ENCODE results near the gene FCF1.

DNA sequence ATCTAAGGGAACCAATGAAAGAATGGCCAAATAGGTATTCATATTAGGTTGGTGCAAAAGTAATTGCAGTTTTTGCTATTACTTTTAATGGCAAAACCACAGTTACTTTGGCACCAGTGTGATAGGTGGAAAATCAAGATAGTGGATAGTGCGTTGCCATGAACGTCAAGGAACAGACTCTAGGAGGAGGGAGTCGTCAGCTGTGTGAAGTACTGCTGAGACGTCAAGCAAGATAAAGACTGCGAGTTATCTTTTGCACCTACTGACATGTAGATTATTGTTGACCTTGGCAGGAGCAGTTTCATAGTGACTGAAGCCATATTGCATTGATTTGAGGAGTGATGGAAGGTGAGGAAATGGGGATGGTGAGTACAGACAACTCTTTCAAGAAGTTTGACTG is 58.5 kb downstream of the FCF1 start:
- TF ChIP-seq ZNF514 (tag by site-specific recombination; IDR thresholded peaks at IDR 0.05) (no peak), ZNF140 (tag by site-specific recombination; IDR thresholded peaks at IDR 0.05) (no peak), ZNF23 (tag by site-specific recombination; IDR thresholded peaks at IDR 0.05; ENCODE audit: borderline replicate concordance) (no peak)
- TF ChIP-seq, protein P1, sequence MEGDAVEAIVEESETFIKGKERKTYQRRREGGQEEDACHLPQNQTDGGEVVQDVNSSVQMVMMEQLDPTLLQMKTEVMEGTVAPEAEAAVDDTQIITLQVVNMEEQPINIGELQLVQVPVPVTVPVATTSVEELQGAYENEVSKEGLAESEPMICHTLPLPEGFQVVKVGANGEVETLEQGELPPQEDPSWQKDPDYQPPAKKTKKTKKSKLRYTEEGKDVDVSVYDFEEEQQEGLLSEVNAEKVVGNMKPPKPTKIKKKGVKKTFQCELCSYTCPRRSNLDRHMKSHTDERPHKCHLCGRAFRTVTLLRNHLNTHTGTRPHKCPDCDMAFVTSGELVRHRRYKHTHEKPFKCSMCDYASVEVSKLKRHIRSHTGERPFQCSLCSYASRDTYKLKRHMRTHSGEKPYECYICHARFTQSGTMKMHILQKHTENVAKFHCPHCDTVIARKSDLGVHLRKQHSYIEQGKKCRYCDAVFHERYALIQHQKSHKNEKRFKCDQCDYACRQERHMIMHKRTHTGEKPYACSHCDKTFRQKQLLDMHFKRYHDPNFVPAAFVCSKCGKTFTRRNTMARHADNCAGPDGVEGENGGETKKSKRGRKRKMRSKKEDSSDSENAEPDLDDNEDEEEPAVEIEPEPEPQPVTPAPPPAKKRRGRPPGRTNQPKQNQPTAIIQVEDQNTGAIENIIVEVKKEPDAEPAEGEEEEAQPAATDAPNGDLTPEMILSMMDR (tag by site-specific recombination; IDR thresholded peaks at IDR 0.05): no peak
